ENCODE data around the gene GABRQ.

The GABRQ gene

DNA sequence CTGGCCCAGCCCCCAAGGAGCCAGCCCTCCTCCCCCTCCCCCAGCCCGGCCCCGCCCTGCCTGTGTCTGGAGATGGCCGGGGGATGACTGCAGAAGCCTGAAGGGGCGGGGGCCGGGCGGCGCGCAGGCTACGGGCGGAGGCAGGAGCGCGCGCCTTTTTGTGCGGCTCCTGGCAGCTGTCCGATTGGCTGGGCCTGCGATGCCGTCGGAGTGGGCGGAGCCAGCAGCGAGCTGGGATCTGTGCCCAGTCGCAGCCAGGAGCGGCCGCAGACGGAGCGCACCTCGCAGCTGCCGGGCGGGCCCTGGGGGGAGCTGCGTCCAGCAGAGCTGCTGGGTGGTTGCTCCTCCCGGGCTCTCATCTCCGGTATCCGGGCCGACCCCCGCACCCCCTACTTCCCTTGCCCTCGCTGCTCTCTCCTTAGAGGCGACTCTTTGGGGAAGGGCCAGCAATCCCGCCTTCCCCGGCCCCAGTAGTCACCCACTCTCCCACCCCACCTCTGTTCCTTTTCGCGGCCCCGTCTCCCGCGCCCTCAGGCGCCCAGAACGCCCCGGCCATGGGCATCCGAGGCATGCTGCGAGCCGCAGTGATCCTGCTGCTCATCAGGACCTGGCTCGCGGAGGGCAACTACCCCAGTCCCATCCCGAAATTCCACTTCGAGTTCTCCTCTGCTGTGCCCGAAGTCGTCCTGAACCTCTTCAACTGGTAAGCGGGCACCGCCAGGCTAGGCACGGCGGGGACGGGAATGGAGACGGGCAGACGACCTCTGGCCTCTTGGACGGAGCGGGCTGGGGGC is at the start of gene GABRQ:
Gene GABRQ, plus strand, starts transcription at position 247 of the 794 bp plus-strand sequence. Its CDS starts 308 bp downstream, at position 555.
- DNase-seq: no peak

DNA sequence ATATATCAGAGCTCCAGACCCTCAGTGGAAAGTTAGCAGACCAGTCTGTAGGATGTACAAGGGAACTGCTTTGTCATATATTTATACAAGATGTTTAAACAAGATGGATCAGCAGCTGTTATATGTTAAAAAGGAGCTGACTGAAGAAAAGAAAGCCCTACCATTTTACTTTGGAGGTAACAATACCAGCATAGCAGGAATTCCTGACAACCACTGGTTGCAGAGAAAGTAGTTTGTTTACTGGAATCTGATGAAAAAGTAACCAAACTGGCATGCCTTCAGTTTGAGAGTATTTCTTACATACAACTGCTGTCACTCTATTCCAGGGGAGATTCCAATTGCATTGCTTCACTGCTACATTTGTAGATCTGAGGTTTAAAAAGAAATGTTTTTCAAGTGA is 49.5 kb upstream of the GABRQ start:
- DNase-seq: no peak

GRCh38 chrX:152600853-152601633 is 36.7 kb upstream of the GABRQ start:
- no peak for DNase-seq

DNA sequence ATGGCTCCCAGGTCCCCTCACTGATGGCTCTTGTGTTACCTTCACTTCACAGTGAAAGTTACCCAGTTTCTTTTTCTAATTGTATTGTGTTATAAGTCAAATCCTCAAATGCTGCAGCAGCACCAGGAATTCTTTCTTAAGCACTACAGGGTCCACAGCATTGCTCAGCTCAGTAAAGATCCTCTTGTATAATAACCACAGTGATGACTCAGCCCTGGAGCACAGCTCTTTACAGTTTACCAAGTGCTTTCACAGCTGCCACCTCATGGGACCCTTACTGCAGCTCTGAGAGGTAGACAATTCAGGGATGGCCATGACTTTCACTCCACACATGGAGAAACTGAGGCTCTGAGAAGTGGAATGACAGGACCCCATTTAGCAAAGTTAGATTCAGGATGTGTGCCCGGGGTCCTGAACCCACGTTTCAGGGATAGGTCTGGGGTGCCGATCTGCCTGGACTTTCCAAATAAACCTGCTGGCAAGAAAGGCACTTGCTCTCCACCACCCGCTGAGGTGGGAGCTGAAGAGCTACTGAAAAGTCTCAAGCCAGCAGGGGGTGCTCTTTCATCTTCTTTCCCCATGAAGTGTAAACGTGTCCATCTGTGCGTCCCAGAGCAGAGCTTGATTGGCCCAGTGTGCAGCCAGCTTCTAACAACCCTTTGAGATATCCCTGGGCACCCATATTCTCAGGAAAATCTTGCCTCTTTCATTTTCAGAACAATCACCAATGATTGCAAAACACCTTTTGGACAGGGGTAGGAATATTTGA is 35.7 kb upstream of the GABRQ start:
- no peak for DNase-seq

DNA sequence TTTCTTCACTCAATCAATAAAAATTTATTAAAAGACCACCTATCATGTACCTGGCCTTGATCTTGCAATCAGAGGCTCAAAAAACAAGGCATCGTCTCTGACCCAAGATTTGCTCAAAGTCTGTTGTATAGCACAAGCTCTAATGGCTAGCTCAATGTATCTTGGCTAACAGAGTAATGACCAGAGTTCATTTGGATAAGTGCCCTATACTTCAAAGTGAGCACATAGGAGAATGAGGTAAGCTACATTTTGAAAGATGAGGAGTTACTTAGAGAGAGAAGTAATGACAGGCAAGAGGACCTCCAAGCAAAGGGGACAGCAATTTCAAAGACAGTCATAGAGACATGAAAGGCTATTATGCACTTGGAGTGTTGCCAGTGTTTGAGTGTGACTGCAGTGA is 22.9 kb upstream of the GABRQ start:
- DNase-seq: no peak

DNA sequence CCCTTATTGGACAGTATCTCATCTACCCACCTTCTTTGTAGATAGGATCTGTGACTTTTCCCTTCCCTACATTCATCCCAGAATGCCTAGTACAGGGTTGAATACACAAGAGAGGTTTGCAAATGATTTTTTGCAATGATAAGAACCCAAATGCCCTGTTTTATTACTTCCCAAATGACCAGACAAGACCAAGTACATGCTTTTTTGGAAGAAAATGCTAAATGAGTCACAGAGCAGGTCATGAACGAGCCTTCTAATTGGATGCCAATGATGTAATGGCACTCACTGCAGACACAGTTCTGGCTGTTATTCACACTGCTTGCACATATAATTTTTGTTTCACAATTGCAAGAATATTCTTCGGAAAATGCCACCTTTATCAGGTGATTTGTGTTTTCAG is 17.8 kb upstream of the GABRQ start:
- no peak for DNase-seq

- DNase-seq: peak; percentile 26
Observed at GRCh38 chrX:152632445-152633097, 5.1 kb upstream of the GABRQ start.

GRCh38 chrX:152635941-152636340 is 1.8 kb upstream of the GABRQ start:
- DNase-seq: no peak

DNA sequence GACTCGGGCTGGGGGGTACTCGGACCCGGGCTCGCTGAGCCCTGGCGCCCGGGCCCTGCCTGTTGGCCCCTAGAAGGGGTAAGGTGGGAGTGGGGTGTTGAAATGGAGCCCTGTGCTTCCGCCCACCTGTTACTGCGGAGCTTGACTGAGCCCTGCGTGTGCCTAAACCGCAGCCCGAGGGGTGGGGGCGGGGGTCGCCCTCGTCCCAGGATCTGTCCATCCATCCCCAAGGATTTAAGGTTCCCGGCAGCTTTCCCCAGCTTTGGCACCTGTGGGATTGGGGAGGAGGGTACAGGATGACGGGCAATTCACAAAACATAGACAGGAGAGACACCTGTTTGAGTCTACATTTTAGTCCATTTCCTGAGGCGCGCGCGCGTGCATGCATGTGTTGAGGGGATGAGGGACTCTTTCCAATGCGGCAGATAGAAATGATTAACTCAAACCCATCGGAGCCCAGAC is 779 bp downstream of the GABRQ start:
- no peak for DNase-seq

DNA sequence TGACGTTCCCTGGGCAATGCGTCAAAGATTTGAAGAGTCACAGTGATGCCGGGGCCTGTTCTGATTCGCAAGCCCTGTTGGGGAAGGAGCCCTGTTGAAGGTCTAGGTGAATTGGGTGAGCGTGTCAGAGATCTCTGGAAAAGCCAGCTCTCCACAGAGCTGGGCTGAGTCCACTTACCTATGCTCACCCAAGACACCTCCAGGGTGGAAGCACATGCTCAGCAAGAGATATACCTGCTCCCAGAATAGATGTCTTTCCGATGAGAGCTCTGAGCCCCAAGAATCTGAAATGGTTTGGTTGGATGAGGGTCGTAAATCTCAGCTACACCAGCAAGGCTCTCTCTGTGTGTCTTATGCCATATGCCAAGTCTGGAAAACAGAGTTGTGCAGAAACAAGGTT is 1.7 kb downstream of the GABRQ start:
- DNase-seq: no peak

DNA sequence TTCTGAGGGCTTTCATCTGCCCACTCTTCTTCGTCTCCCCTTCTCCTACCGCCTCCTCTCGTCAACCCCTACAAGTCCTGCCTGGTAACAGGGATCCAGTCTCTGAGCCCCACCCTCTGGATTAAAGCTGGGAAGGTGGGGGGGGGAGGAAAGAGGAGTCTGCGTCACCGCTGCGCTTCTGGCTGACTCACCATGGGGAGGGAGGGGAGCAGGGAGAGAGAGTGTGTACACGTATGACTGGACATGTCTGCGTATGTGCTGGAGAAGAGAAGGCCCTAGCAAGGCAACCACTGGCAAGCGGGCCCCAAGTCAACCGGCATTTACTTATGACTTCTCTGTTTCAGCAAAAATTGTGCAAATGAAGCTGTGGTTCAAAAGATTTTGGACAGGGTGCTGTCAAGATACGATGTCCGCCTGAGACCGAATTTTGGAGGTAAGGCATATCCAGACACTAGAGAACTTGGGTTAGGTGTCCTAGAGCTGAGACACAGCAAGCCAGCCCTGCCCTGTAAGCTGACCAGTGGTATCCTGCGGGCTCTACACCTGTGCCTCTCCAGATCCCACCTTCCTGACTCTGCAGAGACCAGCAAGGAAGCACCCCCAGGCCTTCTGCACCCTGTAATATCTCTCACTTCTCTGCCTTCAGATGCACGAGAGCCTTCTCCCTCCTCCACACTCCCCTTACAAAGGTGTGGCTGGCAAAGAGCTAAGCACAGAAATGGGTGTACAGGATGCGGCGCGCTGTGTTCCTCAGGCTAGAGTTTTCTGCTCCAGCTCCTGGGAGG is 2.5 kb downstream of the GABRQ start:
- no peak for DNase-seq

GRCh38 chrX:152641256-152641875 is 3.7 kb downstream of the GABRQ start:
- DNase-seq: no peak

DNA sequence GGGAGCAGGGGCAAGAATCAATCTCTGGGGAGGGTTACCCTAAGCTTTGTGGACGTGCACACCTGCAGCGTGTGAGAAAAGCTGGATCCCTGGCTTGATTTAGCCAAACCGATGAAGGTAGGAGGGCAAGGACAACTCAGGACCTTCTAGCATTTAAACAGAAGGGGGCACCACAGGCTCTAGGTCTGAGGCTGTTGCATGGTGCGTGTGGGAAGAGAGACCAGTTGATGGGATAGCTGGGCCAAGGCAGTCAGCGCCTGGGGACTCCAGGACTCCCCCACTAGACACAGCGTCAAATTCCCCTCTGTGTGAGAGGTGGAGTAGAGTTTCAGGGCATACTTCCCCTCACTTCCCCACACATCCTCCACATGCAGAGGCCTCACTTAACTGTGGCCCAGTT is 4.3 kb downstream of the GABRQ start:
- no peak for DNase-seq

DNA sequence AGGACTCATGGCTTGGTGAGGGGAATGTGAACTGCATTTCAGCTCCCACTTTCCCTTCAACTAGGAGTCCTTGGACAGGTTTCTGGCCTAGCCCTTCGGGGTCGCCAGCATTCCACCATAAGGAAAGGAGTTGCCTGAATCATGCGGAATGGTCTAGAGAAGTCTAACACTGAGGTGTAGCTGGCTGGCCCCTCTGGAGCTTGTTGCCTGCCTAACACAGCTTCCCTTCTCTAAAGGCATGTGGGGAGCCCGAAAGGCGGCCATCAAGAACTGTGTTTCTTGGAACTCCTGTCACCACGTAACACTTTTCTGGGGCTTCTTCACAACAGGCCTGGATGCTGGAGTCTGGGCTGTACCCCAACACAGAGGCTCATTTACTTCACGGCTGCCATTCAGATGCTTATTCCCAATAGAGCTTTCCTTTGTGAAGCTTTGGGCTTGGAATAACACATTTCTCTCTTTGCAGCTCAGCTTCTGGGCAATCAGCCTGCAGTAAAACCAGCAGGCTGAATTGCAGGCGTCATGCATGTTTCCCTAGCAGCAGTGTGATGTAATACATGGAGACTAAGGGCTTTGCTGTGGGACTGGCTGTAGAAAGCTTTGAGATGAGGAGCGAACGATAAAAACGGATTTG is 5.4 kb downstream of the GABRQ start:
- DNase-seq: no peak

DNA sequence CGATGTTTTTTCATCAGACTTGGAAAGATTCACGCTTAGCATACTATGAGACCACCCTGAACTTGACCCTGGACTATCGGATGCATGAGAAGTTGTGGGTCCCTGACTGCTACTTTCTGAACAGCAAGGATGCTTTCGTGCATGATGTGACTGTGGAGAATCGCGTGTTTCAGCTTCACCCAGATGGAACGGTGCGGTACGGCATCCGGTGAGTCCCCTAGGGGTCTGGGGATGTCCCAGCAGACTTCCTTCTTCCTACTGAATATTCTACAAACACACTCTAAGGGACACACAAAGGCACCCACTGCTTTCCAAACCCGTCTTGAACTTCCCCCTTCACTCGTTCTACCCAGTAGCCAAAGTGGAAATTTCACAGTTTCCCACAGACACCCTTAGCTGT is 9.3 kb downstream of the GABRQ start:
- no peak for DNase-seq

- DNase-seq: no peak
Observed at GRCh38 chrX:152647978-152648377, 10.3 kb downstream of the GABRQ start.

DNA sequence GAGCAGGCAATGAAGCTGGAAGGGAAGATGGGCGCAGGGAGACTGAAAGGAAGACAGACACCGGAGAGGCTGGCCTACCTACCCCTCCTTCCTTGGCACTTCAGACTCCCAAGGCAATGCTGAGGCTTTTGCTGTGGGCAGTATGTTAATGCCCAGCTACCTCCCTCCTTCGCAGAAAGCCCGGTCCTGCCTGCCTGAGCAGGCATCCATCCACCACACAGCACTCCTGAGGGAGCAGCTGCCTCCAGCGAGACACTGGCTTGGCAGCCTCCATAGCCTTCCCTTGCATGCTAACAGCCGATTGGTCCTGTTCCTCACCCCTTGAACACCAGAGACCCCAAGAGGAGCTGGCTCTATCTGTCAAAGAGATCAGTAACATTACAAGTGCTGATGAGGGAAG is 14.4 kb downstream of the GABRQ start:
- no peak for DNase-seq

GRCh38 chrX:152652467-152652866 is 14.8 kb downstream of the GABRQ start:
- DNase-seq: no peak

DNA sequence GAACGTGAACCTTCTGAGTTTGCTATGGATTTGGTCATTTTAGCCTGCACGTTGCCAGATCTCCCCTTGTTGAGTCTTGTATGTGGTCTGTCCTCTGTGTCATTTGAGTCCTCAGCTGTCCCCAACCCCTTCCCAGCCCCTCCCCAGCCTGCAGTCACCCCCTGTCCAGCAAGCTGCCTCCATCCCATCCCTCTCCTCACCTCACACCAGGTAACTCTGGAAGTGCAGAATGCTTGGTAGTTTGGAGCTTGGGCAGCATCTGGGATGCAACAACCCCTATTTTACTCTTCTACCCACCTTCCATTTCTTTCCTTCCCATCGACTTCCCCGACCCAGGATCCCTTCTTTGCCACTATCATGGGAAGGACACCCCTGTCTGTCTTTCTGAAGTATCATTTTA is 18.4 kb downstream of the GABRQ start:
- DNase-seq: no peak

DNA sequence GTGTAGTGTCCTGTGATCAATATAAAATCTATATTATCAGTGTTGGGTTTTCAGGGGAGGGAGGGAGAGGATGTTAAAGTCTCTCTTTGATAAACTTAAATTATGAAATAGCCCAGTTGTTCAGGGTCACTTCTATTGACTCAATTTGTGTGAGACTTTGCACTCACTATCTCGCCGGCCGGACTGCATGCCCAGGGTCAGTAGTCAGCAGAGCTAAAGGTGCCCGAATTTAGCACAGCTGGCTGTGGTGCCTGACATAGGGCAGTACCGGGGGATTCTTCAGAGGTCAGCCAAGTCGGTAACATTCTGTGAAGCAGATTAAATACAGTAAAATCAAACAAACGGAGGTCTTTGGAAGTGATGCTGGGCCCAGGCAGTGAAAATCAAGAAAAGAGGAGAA is 19.2 kb downstream of the GABRQ start:
- no peak for DNase-seq

DNA sequence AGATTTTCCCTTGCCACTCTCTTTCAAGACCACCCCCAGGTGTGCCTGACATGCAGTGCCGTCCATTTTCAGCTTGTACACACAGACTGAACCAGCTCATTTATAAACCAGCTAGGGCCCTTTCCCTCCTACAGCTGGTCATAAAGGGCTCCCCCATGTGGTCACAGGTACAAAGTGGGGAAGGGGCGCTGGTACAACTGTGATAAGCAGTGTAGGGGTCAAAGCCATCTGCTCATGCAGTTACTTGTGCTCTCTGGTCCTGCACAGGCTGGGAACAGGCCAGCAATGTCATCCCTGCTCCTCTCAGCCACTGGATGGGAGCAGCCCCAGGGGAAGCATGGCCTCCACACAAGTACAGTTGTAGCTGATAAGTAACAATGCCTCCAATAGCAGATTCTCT is 20.6 kb downstream of the GABRQ start:
- no peak for DNase-seq

Data from stimulated activated CD4-positive, alpha-beta T cell treated with anti-CD3 and anti-CD28 coated beads, Interleukin-4, amount 100 ng/mL, for 1 hour (primary cell).